CD1c-positive myeloid dendritic cell (primary cell): ENCODE results near the gene GGTLC3.
"Not testable (repeated sequence)": the region's sequence is repeated elsewhere in the genome, so short reads cannot be mapped to it uniquely, and the experiment has no call there.

Source experiments
- DNase-seq: peaks from one replicate; pipeline ENCODE4 v3.0.0-alpha.2; 2016; ENCODE audit errors: extremely low spot score

The GGTLC3 gene

GRCh38 chr22:18513454-18513853 is 4.5 kb downstream of the GGTLC3 start:
- not testable (repeated sequence) for DNase-seq

- DNase-seq: not testable (repeated sequence)
Observed at GRCh38 chr22:18512378-18512777, 5.6 kb downstream of the GGTLC3 start.

GRCh38 chr22:18511327-18511726 is 6.6 kb downstream of the GGTLC3 start:
- not testable (repeated sequence) for DNase-seq

GRCh38 chr22:18496227-18496626 is 21.7 kb downstream of the GGTLC3 start:
- DNase-seq: not testable (repeated sequence)
